ENCODE measurements around the gene BDKRB2.

Gene BDKRB2

DNA sequence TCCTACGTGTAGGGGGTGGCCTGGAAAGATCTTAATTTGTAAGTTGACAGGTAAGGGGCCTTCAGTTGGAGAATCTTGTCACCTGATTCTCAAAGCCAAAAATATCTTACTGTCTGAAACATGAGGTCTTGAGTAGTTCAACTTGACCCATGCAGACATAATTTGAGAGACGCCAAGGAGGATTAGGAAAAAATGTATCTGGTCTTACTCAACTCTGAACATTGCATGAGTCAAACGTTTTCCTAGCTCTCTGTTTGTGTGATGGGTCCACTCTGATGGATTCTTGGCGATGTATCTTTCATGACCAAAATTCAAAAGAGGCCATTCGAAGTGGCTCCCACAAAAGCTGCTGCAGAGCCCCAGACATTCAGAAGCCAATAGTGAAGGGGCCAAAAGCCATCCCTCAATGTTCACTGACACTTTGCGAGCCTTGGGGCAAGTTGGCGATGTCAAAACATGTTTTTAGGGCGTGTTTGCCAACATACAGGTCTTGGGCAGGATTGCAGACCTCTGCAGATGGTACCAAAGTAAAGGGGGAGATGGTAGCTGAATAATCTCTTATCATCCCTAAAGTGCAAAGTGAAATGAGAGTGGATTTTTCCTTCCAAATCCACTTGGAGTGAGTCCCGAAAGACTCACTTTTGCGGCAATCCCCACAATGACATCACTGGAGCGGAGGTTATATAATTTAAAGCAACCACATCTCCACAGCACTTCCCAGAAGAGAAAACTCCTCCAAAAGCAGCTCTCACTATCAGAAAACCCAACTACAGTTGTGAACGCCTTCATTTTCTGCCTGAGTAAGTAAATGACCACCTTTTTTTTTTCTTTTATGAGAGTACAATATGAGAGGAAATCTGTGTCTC is 51.1 kb downstream of the BDKRB2 start, which contains the start of gene BDKRB1:
Gene BDKRB1 (plus strand): TSS at position 710 of the 866 bp plus-strand sequence. CDS start 7,473 bp downstream, outside the sequence.
- DNase-seq = no peak

DNA sequence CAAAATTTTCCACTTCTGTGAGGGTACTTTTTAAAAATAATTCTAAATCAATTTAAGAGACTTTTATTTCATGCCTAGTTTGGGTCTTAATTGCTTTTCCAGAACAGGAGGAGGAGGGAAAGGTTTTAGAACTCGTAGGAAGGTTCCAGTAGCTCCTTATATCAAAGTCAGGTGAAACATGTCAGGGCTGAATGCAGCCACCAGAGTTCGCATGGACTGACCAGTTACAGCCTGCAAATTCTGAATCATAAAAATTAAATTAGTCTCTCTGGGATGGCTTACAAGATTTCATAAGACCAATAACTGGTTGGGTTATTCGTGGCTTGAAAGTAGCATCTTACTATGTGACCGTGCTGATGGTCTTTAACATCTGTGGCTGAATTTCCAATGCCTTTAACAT is 51.8 kb downstream of the BDKRB2 start:
- no peak for DNase-seq

DNA sequence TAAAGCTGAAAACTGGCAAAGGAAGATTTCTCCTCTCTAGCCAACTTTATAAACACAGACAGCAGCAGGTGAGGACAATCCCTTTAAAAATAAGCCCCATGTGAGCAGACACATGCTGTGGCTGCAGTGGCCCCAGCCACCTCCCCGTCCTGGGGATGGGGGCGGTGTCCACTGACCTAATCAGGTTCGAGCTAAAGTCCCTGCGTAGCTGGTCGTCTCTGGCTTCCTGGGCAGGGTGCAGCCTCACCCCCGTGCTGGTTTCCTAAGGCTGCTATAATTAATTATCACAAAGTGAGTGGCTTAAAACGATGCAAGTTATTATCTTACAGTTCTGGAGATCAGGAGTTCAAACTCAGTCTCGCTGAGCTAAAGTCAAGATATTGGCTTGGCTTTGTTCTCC is 52.4 kb downstream of the BDKRB2 start:
- DNase-seq = no peak

DNA sequence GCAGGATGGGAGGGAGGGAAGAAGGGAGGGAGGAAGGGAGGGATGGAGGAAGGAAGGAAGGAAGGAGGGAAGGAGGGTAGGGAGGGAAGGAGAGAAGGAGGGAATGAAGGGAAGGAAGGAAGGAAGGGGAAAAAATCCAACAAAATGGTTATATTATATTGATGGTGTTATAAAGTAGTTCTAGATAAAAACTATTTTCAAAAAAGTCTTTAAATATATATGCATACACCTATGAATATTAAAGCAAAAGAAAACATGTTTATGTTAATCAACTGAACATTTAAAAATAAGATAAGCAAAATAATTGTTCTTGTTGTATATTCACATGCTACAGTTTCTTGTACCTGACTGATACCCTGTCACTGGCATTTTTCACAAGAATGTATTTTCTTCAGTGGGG is 53.3 kb downstream of the BDKRB2 start:
- no peak for DNase-seq

DNA sequence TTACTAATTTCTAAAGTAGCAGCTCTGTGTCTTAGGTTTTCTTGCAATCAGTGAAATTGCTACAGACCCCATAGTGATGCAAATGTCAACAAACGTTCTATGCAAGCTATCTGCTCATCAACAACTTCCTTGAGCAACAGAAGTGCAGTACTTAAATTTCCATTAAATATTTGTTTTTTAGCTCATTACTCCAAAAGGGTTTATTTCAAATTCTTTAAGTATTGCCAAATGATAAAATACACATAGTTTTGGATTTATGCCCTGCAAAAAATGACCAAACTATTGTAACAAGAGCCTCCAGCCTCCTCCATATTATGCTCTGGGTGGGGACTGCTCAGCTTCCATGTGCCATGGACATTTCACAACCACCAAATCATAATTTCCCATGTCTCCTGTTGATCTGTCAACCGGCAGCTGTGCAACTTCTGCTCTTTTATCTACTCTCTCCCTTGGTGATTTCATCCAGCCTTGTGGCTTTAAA is 55.7 kb downstream of the BDKRB2 start:
- no peak for DNase-seq

DNA sequence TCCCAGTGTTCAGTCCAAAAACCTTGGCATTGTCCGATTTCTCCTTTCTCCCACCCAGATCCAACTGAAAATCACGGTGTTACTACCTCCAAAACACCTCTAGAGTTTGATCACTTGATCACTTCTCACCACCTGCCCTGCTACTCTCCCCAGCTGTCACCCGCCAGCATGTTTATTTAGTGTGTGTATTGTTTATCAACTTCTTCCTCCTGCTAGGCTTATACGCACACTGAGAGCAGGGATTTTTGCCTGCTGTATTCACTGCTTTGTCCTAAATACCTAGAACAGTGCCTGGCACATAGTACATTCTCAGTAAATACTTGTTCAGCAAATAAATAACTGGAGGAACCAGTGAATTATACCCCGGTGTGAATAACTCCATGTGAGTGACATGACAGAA is 56.4 kb downstream of the BDKRB2 start:
- DNase-seq = no peak

DNA sequence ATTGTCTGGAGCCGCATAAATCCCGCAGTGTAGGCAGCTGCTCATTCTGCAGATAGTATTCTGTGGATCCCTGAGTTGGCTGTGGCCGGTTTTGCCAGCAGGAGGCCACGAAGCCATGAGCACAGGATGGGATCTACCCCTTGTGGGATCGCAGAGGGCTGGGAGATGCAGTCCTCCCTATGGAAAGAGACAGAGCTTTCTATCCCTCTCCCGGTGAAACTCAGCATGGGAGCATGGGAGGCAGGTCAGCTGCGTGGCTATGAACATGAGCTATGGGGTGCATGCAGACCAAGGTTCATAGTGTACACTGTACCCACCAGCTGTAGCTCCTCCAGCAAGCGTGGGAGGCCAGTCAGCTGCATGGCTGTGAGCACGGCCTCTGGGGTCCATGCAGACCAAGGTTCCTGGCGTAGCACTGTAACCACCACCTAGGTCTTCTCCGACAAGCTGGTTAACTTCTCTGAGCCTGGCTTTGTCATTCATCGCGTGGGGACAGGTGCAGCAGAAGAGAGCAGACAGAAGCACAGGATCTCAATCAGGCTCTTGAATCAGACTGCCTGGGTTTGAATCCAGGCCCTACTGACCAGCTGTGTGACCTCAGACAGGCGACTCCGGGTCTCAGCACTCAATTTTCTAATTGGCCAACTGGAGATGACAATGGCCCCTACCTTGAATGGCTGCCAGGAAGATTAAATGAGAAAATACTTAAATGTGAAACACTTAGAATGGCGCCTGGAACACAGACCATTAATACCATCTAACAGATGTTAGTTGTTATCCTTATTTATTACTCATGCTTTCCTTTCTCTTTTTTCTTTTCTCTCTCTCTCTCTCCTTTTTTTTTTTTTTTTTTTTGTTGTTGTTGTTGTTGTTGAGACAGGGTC is 57.4 kb downstream of the BDKRB2 start:
- DNase-seq = no peak

DNA sequence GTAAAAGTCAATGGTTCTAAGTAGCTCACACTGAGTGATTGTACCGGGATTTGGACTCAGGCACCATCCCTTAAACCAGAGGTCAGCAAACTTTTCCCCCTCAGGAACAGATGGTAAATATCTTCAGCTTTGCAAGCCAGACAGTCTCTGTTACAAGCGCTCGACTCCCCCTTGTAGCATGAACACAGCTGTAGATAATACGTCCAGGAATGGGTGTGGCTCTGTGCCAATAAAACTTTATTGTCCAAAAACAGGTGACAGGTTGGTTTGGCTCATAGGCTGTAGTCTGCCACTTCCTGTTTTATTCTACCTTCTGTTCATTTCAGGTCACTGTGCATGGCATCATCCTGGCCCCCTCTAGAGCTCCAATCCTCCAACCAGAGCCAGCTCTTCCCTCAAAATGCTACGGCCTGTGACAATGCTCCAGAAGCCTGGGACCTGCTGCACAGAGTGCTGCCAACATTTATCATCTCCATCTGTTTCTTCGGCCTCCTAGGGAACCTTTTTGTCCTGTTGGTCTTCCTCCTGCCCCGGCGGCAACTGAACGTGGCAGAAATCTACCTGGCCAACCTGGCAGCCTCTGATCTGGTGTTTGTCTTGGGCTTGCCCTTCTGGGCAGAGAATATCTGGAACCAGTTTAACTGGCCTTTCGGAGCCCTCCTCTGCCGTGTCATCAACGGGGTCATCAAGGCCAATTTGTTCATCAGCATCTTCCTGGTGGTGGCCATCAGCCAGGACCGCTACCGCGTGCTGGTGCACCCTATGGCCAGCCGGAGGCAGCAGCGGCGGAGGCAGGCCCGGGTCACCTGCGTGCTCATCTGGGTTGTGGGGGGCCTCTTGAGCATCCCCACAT is 58.9 kb downstream of the BDKRB2 start:
- DNase-seq = no peak

DNA sequence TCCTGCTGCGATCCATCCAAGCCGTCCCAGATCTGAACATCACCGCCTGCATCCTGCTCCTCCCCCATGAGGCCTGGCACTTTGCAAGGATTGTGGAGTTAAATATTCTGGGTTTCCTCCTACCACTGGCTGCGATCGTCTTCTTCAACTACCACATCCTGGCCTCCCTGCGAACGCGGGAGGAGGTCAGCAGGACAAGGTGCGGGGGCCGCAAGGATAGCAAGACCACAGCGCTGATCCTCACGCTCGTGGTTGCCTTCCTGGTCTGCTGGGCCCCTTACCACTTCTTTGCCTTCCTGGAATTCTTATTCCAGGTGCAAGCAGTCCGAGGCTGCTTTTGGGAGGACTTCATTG is 59.5 kb downstream of the BDKRB2 start:
- DNase-seq = no peak

DNA sequence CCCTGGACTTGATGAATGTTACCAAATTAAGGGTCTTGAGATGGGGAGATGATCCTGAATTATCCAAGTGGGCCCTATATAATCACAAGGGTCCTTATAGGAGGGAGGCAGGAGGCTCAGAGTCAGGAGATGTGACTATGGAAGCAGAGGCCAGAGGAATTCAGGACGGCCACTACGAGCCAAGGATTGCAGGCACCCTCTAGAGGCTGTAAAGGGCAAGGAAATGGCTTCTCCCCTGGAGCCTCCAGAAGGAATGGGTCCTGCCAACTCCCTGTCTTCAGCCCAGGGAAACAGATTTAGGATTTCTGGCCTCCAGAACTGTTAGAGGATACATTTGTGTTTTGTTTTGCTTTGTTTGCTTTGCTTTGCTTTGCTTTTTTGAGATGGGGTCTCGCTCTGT is 60.2 kb downstream of the BDKRB2 start:
- DNase-seq = no peak

DNA sequence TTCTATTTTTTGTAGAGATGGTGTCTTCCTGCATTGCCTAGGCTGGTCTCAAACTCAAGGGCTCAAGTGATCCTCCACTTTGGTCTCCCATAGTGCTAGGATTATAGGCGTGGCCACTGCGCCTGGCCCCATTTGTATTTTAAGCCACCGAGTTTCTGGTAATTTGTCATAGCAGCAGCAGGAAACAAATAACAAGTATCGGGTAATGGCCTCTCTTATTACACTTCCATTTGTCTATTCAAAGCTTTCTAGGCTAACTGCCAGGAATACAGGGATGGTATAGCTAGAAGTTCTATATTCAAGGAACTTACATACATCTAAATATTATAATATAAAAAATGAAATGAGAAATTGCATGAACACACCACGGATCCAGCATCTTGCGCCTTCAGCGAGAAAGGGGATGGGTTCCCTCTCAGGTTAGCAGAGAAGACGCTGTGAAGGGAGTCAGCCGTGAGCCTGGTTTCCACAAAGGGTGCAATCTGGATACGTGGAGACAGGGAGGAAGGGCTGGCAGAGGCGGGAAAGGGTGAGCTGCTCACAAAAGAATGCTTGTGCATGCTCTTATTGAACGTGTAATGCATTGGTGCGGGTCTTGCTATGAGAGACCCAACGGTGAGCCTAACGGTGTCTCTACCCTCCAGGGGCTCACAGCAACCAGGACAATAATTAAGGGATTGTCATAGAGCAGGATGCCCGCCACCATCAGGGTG is 60.9 kb downstream of the BDKRB2 start:
- no peak for DNase-seq

DNA sequence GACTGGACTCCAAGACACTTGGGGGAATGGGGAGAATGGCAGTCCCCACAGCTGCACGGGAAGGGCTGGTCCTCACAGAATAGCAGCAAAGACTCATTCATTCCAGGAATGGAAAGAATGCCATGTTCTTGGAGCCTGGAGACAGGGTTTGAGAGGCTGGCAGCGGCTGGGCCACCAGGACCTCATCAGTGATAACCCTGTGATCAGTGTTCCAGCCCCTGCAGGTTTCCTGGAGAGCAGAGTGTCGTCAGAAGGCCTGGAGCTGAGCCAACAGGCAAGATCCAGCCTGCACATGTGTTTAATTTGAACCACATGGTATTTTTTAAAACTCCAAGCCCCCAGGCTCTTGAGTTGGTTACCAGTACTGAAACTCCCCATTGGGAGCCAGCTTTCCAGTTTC is 62.7 kb downstream of the BDKRB2 start:
- DNase-seq = no peak

DNA sequence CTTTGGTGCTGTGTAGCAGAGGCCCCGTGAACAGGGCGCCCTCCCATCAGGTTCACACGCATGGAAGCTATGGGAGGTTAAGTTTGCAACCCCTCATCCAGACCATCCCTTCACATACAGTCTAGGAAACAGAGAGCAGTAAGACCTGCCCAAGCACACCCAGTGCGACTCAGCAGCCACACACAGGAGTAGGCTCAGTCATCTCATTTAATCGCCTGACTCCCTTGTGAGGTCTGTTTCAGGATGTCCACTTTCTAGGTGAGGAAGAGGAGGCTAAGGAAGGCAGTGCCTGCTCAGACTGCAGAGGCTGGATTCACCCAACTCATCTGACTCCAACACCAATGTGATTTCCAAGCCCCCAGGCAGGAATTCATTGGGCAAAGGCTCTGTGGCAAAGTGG is 63.3 kb downstream of the BDKRB2 start:
- DNase-seq = no peak

DNA sequence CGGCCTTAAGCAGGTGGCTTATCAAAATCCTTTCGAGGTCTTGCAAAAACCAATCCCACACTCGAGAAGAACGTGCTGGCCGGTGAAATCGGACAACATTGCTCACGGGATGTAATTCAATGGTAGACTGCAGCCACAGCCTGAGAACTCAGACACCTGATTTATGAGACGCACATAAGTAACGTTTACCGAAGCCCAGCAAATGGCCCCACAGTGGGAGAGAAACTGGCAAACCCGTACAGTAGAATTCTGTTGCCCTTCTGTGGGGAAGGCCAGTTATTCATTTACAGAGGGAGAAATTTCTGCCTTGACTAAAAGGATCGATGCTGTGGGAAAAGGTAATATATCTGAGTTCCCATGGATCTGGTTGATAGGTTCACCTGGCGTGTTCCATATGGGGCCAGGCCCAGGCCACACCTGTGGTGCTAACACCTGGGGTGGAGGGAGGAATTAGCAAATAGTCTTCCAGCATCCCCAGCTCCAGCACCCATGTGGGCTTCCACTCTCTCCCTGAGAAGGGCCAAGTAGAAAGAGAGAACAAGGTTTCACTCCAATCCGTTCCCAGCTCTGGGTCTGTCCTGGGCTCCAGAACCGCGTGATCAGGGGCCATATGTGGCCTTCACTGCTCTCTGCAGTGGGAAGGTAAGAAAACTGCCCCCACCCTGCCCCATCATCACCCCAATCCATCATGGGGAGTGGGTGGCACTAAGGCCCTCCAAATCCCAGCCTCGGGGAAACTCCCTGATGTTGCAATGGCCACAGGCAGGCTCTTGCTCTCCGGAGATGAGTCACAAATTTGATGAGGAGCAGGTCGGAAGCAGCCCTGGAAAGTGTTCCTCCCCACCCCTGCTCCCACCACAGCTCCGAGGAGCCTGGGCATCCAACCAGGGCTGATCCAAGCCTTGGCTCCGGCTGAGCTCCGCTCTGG is 64.1 kb downstream of the BDKRB2 start:
- DNase-seq = no peak

DNA sequence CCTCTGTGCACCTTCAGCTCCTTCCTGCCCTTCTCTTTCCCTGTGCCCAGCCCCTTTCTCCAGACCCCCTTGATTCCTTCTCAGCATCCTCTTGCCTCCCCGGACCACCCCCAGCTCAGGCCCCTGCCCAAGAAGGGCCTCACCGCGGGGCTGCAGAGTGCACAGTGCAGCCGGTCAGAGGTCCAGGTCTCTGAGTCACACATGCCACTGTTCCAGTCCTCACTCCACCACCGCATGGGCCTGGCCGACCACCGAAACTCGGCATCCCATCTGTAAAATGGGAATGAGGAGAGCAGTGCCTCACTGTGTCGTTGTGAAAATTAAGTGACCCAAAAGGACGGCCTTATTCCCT is 64.7 kb downstream of the BDKRB2 start:
- DNase-seq = no peak

DNA sequence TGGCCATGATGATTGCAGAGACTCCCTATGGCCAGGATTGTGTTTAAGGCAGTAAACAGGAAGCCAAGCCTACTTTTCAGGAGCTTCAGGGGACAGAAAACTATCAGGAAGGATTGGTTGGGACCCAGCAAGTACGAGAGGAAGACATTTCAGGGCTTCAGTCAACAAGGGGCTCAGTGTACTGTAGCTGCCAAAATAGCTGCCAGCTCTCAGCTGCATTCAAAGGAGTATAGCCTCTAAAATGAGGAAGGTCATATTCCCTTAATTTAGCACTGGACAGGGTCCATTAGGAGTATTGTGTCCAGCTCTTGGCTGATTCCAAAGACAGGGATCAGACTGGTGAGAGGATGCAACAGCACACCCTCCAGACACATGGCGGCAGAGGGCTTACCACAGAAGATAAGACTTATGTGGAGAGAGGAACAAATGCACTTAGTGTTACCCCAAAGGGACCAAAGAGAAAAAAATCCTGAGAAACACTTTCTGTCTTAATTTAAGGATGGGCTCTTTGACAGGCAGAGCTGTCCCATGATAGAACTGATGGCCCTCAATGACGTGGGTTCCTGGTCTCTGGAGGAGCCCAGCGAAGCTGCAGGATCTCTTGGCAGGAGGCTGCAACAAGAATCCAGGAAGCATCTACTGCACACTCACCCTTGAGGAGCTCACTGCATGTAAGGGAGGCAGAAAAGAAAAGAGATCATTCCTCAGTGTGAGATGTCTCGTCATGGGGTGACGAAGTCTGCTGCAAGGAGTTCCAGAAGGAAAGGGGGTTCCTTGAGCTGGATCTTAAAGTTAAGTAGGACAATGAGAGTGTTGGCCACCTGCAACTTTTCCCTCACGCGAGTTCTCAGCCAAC is 66.2 kb downstream of the BDKRB2 start:
- DNase-seq = no peak

DNA sequence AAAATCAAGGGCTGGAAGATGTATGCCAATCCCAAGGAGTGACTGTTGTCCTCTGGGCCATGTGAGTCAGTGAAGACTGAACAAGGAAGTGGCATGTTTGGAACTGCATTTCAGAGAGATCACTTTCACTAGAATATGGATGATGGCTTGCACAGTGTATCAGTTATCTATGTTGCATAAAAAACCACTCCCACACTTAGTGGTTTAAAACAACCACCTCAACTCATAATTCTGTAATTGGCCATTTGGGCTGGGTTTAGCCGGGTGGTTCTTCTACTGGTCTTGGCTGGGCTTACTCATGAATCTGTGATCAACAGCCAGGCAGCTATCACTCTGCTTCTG is 66.8 kb downstream of the BDKRB2 start:
- DNase-seq = peak; percentile 41

DNA sequence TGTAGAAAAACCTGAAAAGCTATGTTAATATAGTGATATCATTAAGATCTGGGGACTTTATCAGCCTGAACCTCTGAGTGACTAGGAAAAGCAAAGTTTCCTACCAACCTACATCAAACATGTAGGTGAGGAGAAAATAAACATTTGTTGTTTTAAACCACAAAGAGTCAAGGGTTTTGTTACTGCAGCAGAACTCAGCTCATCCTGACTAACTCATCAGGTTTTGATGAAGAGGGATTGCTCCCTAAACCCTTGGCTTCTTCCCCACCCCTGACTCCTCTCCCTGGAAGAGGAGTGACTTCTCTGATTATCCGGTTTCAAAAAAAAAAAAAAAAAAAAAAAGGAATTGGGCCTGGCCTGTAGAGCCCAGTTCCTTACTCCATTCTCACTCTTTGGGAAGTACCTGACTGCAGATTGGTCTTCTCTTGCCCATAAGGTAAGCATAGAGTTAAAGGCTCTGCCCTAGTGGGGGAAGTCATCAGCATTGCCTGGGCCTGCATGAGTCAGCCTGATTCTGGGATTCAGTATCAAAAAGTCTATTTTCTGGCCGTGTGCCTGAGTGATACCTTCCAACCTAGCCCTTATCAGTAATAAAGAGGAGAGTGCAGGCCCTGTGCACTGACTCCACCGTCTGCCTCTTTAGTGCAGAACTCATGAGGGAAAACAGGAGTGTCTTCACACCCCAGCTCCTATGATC is 68.3 kb downstream of the BDKRB2 start:
- DNase-seq = no peak

DNA sequence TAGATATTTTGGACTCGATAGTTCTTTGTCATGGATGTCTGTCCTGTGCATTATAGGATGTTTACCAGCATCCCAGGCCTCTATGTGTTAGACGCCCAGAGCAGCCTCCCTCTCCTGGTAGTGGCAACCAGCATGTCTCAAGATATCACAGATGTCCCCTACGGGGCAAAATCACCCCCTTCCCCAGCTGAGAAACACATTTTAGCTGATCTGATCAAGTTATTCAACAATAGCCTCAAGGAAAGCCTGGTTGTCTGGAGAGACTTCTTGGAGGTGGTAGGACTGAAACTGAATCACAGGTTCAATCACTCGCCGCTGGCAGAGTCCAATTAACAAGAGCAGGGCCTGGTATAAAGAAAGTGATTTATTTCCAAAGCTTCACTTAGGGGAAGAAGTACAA is 69.0 kb downstream of the BDKRB2 start:
- DNase-seq = no peak

DNA sequence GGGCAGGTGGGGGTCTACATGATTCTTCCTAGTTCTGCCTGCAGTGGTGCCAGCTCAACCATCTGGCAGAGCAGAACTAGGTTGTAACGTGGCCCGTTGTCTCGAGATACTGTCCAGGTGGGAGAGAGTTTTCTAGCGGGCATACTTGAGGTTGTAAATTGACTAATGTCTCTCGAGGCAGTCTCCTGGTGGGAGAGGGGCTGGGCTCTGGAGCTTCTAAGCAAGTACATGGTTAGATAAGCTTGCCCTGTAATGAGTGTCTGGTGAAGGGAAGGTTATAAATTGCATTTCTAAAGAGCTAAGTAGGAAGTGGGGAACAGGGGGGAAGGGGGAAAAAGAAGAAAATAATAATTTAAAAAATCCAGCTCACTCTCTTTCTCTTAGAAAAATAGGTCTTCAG is 69.5 kb downstream of the BDKRB2 start:
- no peak for DNase-seq
